Lung (tissue), 12 donors: Measurements from ENCODE around the gene TOM1L2. TPM values are rescaled to one million over a fixed set of nuclear protein-coding genes. Genes with fewer than 3 reads are reported as not detected.
"Not testable (repeated sequence)": the region's sequence is repeated elsewhere in the genome, so short reads cannot be mapped to it uniquely, and the experiment has no call there.

Experiments
- ATAC-seq: fragments of 200-7000 bp; cut with Tn5 transposase; one replicate; pipeline ENCODE4 v1.9.1; 2020; ENCODE audit warnings: moderate number of reproducible peaks; ENCODE audit not compliant: insufficient read depth, low FRiP score
- DNase-seq, 3 donors: peaks; one replicate each; pipeline ENCODE4 v3.0.0-alpha.2; 2013 to 2017
- H3K27ac ChIP-seq, 2 donors: one replicate each; pipeline ENCODE4 v1.5.1; 2013; ENCODE audit warnings: mild to moderate bottlenecking in 2 of 2, moderate library complexity in 2 of 2, control low read depth in 1 of 2, inconsistent platforms in 1 of 2, low read depth in 1 of 2, low read length in 1 of 2
- H3K27me3 ChIP-seq, 3 donors: one replicate each; pipeline ENCODE4 v1.5.1; 2013; ENCODE audit warnings: low read length in 2 of 3; ENCODE audit not compliant: control insufficient read depth in 3 of 3, insufficient read depth in 3 of 3
- H3K36me3 ChIP-seq, 4 donors: one replicate each; pipeline ENCODE4 v1.5.1; 2013; ENCODE audit warnings: low read length in 4 of 4, mild to moderate bottlenecking in 1 of 4, moderate library complexity in 1 of 4; ENCODE audit not compliant: control insufficient read depth in 4 of 4, insufficient read depth in 4 of 4
- H3K4me1 ChIP-seq, 5 donors: one replicate each; pipeline ENCODE4 v1.5.1; 2013; ENCODE audit warnings: low read length in 5 of 5, mild to moderate bottlenecking in 2 of 5, moderate library complexity in 1 of 5; ENCODE audit not compliant: control insufficient read depth in 5 of 5, insufficient read depth in 5 of 5
- H3K4me3 ChIP-seq: one replicate; pipeline ENCODE4 v1.5.1; 2013; ENCODE audit warnings: mild to moderate bottlenecking, control low read depth, moderate library complexity
- H3K9ac ChIP-seq, 2 donors: one replicate each; pipeline ENCODE4 v1.5.1; 2013; ENCODE audit warnings: low read length in 2 of 2, control low read depth in 1 of 2; ENCODE audit not compliant: insufficient read depth in 1 of 2
- H3K9me3 ChIP-seq, 4 donors: one replicate each; pipeline ENCODE4 v1.5.1; 2013; ENCODE audit warnings: low read length in 3 of 4, mild to moderate bottlenecking in 1 of 4, moderate library complexity in 1 of 4; ENCODE audit not compliant: control insufficient read depth in 4 of 4, insufficient read depth in 3 of 4
- WGBS, 2 donors: extraction: QIAGEN DNeasy Blood & Tissue Kit; methylation state at CpG; one replicate each; pipeline ENCODE4 v1.1.7; 2013; 5-methylcytosine and 5-hydroxymethylcytosine counted together
- polyA plus RNA-seq, 2 donors: library from polyadenylated mRNA; stranded (reverse); fragments of 200-250 nt; gene quantifications; one replicate each; pipeline ENCODE4 v1.2.1, GENCODE V29; 2013
- total RNA-seq, 2 donors: library from RNA; depleted of rRNA in 1 of 2; stranded (reverse); fragments of >200 nt in 1 of 2; gene quantifications; one replicate each; pipeline ENCODE4 v1.2.1, GENCODE V29; 2014 to 2021
- TF ChIP-seq, protein P1 (sequence below): IDR thresholded peaks from 2 replicates; pipeline ENCODE4 v1.5.1; 2012; ENCODE audit warnings: mild to moderate bottlenecking; ENCODE audit errors: control extremely low read depth, extremely low read depth
- donor health status: control.
- donor health status: control.
- donor health status: Bipolar disorder and iron deficiency.
- donor health status: healthy.
- donor health status: DM: yes; HTN: yes; CAD: no.

The TOM1L2 gene
- total and polyA plus RNA-seq, 4 donors = 21.5 to 56.5 (median 35.8) TPM

DNA sequence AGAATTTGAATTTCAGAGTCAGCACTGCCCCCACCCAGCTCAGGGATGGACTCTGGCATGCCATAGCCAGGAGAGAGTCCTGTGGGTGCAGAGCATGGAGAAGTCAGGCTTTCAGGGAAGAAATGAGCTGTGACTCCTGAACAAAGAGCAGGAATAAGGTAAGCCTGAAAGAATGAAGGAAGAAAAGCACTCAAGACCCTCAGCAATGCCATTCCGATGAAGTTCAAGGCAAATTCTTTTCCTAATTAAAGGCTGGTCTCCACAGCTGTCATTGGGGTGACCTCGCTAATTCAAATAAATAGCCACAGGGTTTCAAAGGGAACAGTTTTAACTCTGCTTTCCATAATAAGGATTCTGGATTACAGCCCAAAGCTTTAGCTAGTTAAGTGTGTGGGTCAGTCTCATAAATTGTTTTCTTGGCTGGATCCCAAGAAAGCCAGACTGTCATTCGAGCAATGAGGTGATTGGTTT lies 31.7 kb downstream of the TOM1L2 start:
- 47 to 79% methylated on average over 3 of the region's 3 CpGs for WGBS, 2 donors
- Histone ChIP-seq H3K36me3 (no peaks in the 10 kb centered on the region), H3K4me3 (no peak overlapping the region), H3K4me1 (peaks cover 0 to 51% (median 33%) of the 10 kb centered on the region in 5 donors), H3K27ac (peak overlapping the region; percentile 13 to 26), H3K9ac (no peak overlapping the region), H3K27me3 (no peaks in the 10 kb centered on the region), H3K9me3 (no peaks in the 10 kb centered on the region)
- TF ChIP-seq, protein P1, sequence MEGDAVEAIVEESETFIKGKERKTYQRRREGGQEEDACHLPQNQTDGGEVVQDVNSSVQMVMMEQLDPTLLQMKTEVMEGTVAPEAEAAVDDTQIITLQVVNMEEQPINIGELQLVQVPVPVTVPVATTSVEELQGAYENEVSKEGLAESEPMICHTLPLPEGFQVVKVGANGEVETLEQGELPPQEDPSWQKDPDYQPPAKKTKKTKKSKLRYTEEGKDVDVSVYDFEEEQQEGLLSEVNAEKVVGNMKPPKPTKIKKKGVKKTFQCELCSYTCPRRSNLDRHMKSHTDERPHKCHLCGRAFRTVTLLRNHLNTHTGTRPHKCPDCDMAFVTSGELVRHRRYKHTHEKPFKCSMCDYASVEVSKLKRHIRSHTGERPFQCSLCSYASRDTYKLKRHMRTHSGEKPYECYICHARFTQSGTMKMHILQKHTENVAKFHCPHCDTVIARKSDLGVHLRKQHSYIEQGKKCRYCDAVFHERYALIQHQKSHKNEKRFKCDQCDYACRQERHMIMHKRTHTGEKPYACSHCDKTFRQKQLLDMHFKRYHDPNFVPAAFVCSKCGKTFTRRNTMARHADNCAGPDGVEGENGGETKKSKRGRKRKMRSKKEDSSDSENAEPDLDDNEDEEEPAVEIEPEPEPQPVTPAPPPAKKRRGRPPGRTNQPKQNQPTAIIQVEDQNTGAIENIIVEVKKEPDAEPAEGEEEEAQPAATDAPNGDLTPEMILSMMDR = no peak
- peak in 2 of 3 donors; percentile 75 for DNase-seq
- ATAC-seq = no peak

DNA sequence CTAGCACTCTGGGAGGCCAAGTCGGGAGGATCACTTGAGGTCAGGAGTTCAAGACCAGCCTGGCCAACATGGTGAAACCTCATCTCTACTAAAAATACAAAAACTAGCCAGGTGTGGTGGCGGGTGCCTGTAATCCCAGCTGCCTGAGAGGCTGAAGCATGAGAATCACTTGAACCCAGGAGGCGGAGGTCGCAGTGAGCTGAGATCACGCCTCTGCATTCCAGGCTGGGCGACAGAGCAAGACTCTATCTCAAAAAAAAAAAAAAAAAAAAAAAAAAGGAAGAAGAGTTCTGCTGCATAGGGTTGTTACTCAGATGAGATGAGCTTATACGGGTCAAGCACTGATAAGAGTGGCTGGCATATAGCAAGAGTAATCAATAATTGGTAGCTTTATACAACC lies 32.3 kb downstream of the TOM1L2 start:
- Histone ChIP-seq H3K27ac (peak overlapping the region in 1 of 2 donors; percentile 26), H3K4me1 (peaks cover 0 to 55% (median 36%) of the 10 kb centered on the region in 5 donors)
- WGBS, 2 donors = 88 to 93% methylated on average over 7 of the region's 7 CpGs
- H3K36me3 ChIP-seq, ATAC-seq, DNase-seq, H3K27me3 ChIP-seq, H3K9me3 ChIP-seq, H3K9ac ChIP-seq, H3K4me3 ChIP-seq: not testable (repeated sequence)

DNA sequence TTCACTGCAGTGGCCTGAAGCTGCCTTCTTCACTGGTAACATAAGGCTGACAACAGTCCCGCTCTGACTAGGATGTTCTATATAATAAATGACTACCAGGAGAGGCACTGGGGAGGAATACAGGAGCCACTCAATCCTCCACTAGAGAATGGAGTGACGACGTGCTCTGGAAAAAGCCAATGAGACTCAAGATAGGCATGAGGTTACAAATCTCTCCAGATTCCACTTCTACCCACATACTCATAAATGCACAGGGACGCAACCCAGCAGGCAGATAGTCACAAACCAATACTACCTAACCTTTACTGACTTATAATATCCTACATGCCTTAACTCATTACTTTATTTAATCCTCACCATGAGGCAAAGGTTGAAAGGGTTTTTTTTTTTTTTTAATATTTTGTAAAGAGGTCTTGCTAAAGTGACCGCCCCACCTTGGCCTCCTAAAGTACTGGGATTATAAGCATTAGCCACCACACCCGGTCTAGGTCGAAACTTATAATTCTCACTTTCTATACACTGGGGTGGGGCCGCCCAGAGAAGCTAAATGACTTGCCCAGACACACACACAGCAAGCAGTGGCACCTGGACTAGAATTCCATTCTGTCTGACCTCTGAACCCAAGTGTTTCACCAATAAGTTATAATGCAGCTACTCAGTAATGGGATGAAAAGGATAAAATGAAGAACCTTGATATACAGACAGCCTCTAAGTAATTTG lies 33.7 kb downstream of the TOM1L2 start:
- Histone ChIP-seq H3K9ac (no peak overlapping the region), H3K4me3 (no peak overlapping the region), H3K27me3 (no peaks in the 10 kb centered on the region), H3K9me3 (no peaks in the 10 kb centered on the region), H3K4me1 (peaks cover 0 to 62% (median 28%) of the 10 kb centered on the region in 5 donors), H3K36me3 (no peaks in the 10 kb centered on the region), H3K27ac (peak overlapping the region in 1 of 2 donors; percentile 43)
- no peak for ATAC-seq
- no peak for DNase-seq
- 78 to 89% methylated on average over 8 of the region's 8 CpGs for WGBS, 2 donors
- TF ChIP-seq, protein P1 = no peak

DNA sequence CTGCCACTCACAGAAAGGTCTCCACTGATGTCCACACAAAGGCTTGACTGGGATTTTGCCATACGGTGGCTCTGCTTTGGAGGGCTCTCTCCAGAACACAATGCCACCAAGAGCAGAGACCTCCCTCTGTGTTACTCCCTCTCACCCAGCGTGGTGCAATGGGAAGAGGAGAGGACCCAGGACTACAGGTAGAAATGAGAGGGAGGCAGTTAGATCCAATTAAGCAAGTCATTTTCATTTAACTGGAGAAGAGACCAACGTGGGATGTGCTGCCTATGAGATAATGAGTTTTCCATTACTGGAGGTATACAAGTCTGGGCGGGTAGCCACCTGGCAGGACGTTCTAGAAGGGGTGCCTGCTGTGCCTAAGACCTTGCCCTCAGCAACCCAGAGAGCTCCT lies 34.2 kb downstream of the TOM1L2 start:
- Histone ChIP-seq H3K36me3 (no peaks in the 10 kb centered on the region), H3K27me3 (no peaks in the 10 kb centered on the region), H3K9me3 (no peaks in the 10 kb centered on the region), H3K4me1 (peaks cover 0 to 56% (median 25%) of the 10 kb centered on the region in 5 donors), H3K4me3 (no peak overlapping the region), H3K9ac (no peak overlapping the region), H3K27ac (peak overlapping the region in 1 of 2 donors; percentile 43)
- no peak for DNase-seq
- no peak for ATAC-seq
- 90 to 95% methylated on average over 5 of the region's 5 CpGs for WGBS, 2 donors
- TF ChIP-seq, protein P1 = no peak
